H1 (cell line): ENCODE measurements around the gene WNK2. TPM values are rescaled to one million over a fixed set of nuclear protein-coding genes. Genes with fewer than 3 reads are reported as not detected.

Experiments used
- KDM5A ChIP-seq: fragments of 200-600 bp; IDR thresholded peaks from 2 replicates; pipeline ENCODE4 v1.7.1; 2012; ENCODE audit warnings: mild to moderate bottlenecking, low read length, inconsistent platforms, mixed read lengths
- SP1 ChIP-seq: IDR thresholded peaks from 2 replicates; pipeline ENCODE4 v1.6.1; 2011; ENCODE audit warnings: low read depth, low read length
- SRF ChIP-seq: IDR thresholded peaks from 2 replicates; pipeline ENCODE4 v1.6.1; 2011; ENCODE audit warnings: mild to moderate bottlenecking, low read depth, low read length, moderate library complexity
- SUZ12 ChIP-seq: fragments of 200-600 bp; sonication (generic); IDR thresholded peaks from 2 replicates; pipeline ENCODE4 v1.6.1; 2012; ENCODE audit warnings: mild to moderate bottlenecking, inconsistent platforms, low read length, moderate library complexity, mixed read lengths
- USF2 ChIP-seq: IDR thresholded peaks from 2 replicates; pipeline ENCODE4 v1.6.1; 2011; ENCODE audit warnings: low read length, improper control_type of control experiment
- polyA plus RNA-seq, 7 experiments: library from polyadenylated mRNA; depleted of rRNA in 3 of 7; stranded (reverse) in 5 of 7; unstranded in 2 of 7; fragments of >200 nt in 5 of 7; fragments of 200-250 nt in 2 of 7; gene quantifications; 1 replicate in 5 of 7; 2 replicates in 1 of 7; 4 replicates in 1 of 7; pipeline versions ENCODE4 v1.2.1 to v1.2.3, GENCODE V29; 2011 to 2013; ENCODE audit warnings: missing spikeins in 2 of 7, mixed read lengths in 2 of 7
- total RNA-seq: library from RNA; stranded (reverse); fragmentation: NEBNext Ultra II Directional; extraction: Animal tissue kit (Norgen Biotek cat#: 25700); gene quantifications from 2 replicates; pipeline ENCODE4 v1.2.1, GENCODE V29; 2021
- TF ChIP-seq, protein P1 (sequence below): fragments of 300-600 bp; sonication (generic); IDR thresholded peaks from 2 replicates; pipeline ENCODE4 v1.7.1; 2012; ENCODE audit warnings: low read length, moderate library complexity, mild to moderate bottlenecking, inconsistent platforms; ENCODE audit not compliant: insufficient replicate concordance

The WNK2 gene
- total and polyA plus RNA-seq, 2 of the 8 experiments (the other 6 are each of a cell fraction or from before 2014, with no cell fraction given): 12.0 to 87.2 TPM

- TF ChIP-seq, protein P1, sequence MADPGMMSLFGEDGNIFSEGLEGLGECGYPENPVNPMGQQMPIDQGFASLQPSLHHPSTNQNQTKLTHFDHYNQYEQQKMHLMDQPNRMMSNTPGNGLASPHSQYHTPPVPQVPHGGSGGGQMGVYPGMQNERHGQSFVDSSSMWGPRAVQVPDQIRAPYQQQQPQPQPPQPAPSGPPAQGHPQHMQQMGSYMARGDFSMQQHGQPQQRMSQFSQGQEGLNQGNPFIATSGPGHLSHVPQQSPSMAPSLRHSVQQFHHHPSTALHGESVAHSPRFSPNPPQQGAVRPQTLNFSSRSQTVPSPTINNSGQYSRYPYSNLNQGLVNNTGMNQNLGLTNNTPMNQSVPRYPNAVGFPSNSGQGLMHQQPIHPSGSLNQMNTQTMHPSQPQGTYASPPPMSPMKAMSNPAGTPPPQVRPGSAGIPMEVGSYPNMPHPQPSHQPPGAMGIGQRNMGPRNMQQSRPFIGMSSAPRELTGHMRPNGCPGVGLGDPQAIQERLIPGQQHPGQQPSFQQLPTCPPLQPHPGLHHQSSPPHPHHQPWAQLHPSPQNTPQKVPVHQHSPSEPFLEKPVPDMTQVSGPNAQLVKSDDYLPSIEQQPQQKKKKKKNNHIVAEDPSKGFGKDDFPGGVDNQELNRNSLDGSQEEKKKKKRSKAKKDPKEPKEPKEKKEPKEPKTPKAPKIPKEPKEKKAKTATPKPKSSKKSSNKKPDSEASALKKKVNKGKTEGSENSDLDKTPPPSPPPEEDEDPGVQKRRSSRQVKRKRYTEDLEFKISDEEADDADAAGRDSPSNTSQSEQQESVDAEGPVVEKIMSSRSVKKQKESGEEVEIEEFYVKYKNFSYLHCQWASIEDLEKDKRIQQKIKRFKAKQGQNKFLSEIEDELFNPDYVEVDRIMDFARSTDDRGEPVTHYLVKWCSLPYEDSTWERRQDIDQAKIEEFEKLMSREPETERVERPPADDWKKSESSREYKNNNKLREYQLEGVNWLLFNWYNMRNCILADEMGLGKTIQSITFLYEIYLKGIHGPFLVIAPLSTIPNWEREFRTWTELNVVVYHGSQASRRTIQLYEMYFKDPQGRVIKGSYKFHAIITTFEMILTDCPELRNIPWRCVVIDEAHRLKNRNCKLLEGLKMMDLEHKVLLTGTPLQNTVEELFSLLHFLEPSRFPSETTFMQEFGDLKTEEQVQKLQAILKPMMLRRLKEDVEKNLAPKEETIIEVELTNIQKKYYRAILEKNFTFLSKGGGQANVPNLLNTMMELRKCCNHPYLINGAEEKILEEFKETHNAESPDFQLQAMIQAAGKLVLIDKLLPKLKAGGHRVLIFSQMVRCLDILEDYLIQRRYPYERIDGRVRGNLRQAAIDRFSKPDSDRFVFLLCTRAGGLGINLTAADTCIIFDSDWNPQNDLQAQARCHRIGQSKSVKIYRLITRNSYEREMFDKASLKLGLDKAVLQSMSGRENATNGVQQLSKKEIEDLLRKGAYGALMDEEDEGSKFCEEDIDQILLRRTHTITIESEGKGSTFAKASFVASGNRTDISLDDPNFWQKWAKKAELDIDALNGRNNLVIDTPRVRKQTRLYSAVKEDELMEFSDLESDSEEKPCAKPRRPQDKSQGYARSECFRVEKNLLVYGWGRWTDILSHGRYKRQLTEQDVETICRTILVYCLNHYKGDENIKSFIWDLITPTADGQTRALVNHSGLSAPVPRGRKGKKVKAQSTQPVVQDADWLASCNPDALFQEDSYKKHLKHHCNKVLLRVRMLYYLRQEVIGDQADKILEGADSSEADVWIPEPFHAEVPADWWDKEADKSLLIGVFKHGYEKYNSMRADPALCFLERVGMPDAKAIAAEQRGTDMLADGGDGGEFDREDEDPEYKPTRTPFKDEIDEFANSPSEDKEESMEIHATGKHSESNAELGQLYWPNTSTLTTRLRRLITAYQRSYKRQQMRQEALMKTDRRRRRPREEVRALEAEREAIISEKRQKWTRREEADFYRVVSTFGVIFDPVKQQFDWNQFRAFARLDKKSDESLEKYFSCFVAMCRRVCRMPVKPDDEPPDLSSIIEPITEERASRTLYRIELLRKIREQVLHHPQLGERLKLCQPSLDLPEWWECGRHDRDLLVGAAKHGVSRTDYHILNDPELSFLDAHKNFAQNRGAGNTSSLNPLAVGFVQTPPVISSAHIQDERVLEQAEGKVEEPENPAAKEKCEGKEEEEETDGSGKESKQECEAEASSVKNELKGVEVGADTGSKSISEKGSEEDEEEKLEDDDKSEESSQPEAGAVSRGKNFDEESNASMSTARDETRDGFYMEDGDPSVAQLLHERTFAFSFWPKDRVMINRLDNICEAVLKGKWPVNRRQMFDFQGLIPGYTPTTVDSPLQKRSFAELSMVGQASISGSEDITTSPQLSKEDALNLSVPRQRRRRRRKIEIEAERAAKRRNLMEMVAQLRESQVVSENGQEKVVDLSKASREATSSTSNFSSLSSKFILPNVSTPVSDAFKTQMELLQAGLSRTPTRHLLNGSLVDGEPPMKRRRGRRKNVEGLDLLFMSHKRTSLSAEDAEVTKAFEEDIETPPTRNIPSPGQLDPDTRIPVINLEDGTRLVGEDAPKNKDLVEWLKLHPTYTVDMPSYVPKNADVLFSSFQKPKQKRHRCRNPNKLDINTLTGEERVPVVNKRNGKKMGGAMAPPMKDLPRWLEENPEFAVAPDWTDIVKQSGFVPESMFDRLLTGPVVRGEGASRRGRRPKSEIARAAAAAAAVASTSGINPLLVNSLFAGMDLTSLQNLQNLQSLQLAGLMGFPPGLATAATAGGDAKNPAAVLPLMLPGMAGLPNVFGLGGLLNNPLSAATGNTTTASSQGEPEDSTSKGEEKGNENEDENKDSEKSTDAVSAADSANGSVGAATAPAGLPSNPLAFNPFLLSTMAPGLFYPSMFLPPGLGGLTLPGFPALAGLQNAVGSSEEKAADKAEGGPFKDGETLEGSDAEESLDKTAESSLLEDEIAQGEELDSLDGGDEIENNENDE: no peak
- TF ChIP-seq SP1 (no peak), SRF (no peak), KDM5A (no peak), USF2 (no peak), SUZ12 (no peak)
Measured at GRCh38 chr9:93300175-93300572, 116.2 kb downstream of the WNK2 start (continued).
